ENCODE data around the gene SLC43A1. TPM values are rescaled to one million over a fixed set of nuclear protein-coding genes. Genes with fewer than 3 reads are reported as not detected.
A peak's percentile ranks its signal among the peaks of the same experiment; 100 is the strongest.

SLC43A1 gene
- total and polyA plus RNA-seq, 2 experiments from 2014 or later, result 19.6 to 49.7 TPM

DNA sequence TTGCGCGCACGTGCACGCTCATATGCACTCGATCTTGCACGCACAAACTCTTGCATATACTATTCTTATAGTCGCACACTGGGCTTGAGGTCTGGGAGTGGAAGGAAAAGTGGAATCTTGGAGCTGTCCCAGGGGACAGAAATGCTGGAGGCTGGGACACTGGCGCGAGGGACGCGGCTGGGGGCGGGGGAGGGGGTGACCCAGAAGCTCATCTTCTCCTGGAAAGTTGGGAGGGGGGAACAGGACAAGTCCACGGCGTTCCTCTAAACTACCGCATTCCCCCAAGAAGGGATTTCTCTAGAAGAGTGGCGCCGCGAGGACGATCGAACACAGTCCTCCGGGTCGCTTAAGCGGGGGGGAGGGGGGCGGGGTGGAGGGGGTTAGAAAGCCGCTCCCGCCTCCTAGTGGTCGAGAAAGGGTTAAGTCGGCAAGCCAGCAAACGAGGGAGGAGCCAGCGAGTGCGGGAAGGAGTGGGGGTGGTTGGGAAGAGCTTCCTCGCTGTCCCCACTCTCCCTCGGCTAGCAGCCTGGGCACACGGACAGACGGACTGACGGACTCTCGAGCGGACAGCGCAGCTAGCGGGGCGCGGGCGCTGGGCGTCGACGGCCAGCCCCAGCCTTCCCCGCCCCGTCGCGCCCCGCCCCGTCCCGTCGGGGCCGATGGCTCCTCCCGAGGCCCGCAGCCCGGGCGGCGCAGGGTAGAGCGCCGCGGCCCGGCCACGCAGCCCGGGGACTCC is 55.3 kb downstream of the SLC43A1 start, which contains the start of gene RTN4RL2 (continued):
- TF ChIP-seq REST (IDR thresholded peaks at IDR 0.05; ENCODE audit: unreplicated experiment), result no peak
- no peak for TF ChIP-seq EZH2phosphoT487 (IDR thresholded peaks at IDR 0.05; ENCODE audit: unreplicated experiment)
- TF ChIP-seq, protein P1, sequence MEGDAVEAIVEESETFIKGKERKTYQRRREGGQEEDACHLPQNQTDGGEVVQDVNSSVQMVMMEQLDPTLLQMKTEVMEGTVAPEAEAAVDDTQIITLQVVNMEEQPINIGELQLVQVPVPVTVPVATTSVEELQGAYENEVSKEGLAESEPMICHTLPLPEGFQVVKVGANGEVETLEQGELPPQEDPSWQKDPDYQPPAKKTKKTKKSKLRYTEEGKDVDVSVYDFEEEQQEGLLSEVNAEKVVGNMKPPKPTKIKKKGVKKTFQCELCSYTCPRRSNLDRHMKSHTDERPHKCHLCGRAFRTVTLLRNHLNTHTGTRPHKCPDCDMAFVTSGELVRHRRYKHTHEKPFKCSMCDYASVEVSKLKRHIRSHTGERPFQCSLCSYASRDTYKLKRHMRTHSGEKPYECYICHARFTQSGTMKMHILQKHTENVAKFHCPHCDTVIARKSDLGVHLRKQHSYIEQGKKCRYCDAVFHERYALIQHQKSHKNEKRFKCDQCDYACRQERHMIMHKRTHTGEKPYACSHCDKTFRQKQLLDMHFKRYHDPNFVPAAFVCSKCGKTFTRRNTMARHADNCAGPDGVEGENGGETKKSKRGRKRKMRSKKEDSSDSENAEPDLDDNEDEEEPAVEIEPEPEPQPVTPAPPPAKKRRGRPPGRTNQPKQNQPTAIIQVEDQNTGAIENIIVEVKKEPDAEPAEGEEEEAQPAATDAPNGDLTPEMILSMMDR (conservative IDR thresholded peaks at IDR 0.05; ENCODE audit: low read depth in 2 of 2), result peak in 1 of 2 experiments; percentile 39; a peak in 2 of 4 replicates
- TF ChIP-seq POLR2AphosphoS5 (IDR thresholded peaks at IDR 0.05; ENCODE audit: low read depth), result peak; percentile 49; the same call in 1 of the 2 replicates
- no peak for TF ChIP-seq ZNF114 (CRISPR knock-in tag; IDR thresholded peaks at IDR 0.05)
- TF ChIP-seq CREB1 (CRISPR knock-in tag; IDR thresholded peaks at IDR 0.05; ENCODE audit: low read depth), result no peak
- no peak for TF ChIP-seq ZNF331 (CRISPR knock-in tag; IDR thresholded peaks at IDR 0.05; ENCODE audit: low read depth)

DNA sequence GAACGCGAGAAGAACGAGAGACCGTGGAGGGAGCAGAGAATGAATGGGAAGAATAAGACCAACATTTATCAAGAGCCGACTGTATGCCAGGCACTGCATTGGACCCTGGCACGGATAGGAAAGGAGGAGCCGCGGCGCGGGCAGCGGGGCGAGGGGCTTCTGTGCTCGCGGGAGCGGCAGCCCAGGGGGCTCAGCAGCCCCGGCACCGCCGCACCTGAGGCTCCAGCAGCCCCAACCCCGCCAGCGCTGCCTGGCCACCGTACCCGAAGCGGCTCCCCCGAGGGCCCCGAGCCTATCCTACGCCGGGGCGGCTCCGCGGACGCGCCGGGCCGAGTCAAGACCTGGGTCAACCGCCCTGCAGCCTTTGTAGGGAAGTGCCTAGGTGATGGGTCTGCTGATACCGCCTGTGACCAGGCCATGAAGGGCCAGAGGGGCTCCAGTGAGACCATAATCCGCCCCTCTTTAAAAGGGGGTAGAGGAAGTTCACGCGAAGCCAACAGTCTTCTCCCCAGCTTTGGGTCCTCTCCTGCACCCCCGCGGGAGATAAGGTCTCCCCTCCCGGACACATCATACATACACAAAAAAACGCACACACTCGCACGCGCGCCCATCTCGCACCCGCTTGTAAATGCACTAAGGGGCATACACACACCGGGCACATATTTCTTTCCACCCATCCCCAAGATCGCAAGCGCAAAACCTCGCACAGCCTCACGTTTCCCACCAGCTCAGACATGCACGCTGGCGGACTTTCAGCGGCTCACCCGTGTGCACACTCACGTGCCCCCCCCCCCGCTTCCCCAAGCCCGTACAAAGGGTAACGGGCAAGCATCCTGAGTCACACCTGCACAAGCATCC is 56.1 kb downstream of the SLC43A1 start:
- peaks cover 41% of the 10 kb centered on the region for H3K4me1 ChIP-seq (ENCODE audit: insufficient read depth)
- no peaks in the 10 kb centered on the region for H3K9me2 ChIP-seq (ENCODE audit: insufficient read depth)
- H3K27me3 ChIP-seq (ENCODE audit: insufficient read depth), result peaks cover 48% of the 10 kb centered on the region
- Mint-ChIP-seq H3K9me3 (no peaks in the 10 kb centered on the region; the same call in 1 of the 3 replicates), H3K4me3 (peak overlapping the region; percentile 84), H3K4me1 (peaks cover 48% of the 10 kb centered on the region), H3K36me3 (ENCODE audit: low read depth) (peaks cover 7% of the 10 kb centered on the region; the same call in 1 of the 3 replicates), H3K27ac (no peak overlapping the region), H3K27me3 (ENCODE audit: insufficient read depth, low read depth, poor library complexity) (peaks cover 48% of the 10 kb centered on the region)
- 0 out of 2 replicates have a peak, but pooled peaks cover 6% of the 10 kb centered on the region for H3F3A ChIP-seq (replicated peaks; ENCODE audit: low read depth)
- H4K20me1 ChIP-seq (replicated peaks; ENCODE audit: insufficient read depth), result no peaks in the 10 kb centered on the region; the same call in 1 of the 2 replicates
- peak; percentile 58 for DNase-seq (ENCODE audit: low spot score)
- no peak overlapping the region for H3K27ac ChIP-seq (ENCODE audit: low read depth)
- H2AFZ ChIP-seq, result peak overlapping the region; percentile 97
- no peaks in the 10 kb centered on the region for H3K36me3 ChIP-seq (ENCODE audit: insufficient read depth)
- peak; percentile 4 for ATAC-seq
- H3K4me3 ChIP-seq, result peak overlapping the region; percentile 93
- peaks cover 14% of the 10 kb centered on the region for H3K79me2 ChIP-seq (replicated peaks; ENCODE audit: insufficient read depth)
- peak overlapping the region; percentile 100 for H3K4me2 ChIP-seq
- TF ChIP-seq POLR2AphosphoS5 (IDR thresholded peaks at IDR 0.05; ENCODE audit: low read depth) (no peak), EZH2 (IDR thresholded peaks at IDR 0.05; ENCODE audit: low read depth, unreplicated experiment) (peak; percentile 56)
